ENCODE results near the gene CRACR2B.

DNA sequence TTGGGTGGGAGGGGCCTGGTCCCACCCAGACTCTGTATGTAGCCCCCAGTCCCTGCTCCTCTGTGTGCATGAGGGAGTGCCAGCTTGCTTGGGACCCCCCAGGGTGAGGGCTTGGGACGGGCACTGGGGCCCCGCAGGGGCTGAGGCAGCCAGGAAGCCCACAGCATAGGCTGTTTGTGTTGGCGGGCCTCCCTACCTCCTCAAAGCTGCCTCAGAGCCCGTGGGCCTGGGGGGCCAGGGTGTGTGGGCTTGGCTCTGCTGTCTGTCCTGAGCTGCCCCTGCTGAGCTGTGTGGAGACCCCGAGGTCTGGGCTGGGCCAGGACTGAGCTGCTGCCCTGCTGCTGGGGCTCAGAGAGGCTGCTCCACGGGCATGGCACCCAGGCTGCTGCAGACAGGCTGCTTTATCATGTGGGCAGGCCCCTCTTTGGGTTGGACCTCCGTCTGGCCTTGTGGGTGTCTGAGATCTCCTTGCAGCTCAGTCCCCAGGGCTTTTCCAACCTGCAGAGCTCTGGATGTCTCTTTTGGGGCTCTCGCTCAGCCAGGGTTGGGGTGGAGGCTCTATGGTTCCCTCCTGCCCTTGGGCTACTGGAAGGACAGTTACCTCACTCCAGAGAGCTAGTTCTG lies 18.3 kb downstream of the CRACR2B start:
- TF ChIP-seq POLR2A (IDR thresholded peaks at IDR 0.05; ENCODE audit: control extremely low read depth in 1 of 2, low read depth in 2 of 2, low read length in 2 of 2) (no peak), CREB1 (IDR thresholded peaks at IDR 0.05) (no peak), EP300 (IDR thresholded peaks at IDR 0.05; ENCODE audit: borderline replicate concordance in 1 of 2, low read depth in 2 of 2, low read length in 2 of 2) (no peak), NRF1 (IDR thresholded peaks at IDR 0.05; ENCODE audit: low read depth, low read length) (no peak), CEBPB (IDR thresholded peaks at IDR 0.05; ENCODE audit: low read depth, low read length) (no peak), ZNF274 (IDR thresholded peaks at IDR 0.05; ENCODE audit: borderline replicate concordance, extremely low read depth, low read length) (no peak), POLR2AphosphoS5 (IDR thresholded peaks at IDR 0.05; ENCODE audit: low read depth, low read length) (no peak), SP1 (IDR thresholded peaks at IDR 0.05; ENCODE audit: low read depth, low read length) (no peak), EZH2 (IDR thresholded peaks at IDR 0.05; ENCODE audit: low read depth, low read length, severe bottlenecking) (no peak)
- TF ChIP-seq, protein P1, sequence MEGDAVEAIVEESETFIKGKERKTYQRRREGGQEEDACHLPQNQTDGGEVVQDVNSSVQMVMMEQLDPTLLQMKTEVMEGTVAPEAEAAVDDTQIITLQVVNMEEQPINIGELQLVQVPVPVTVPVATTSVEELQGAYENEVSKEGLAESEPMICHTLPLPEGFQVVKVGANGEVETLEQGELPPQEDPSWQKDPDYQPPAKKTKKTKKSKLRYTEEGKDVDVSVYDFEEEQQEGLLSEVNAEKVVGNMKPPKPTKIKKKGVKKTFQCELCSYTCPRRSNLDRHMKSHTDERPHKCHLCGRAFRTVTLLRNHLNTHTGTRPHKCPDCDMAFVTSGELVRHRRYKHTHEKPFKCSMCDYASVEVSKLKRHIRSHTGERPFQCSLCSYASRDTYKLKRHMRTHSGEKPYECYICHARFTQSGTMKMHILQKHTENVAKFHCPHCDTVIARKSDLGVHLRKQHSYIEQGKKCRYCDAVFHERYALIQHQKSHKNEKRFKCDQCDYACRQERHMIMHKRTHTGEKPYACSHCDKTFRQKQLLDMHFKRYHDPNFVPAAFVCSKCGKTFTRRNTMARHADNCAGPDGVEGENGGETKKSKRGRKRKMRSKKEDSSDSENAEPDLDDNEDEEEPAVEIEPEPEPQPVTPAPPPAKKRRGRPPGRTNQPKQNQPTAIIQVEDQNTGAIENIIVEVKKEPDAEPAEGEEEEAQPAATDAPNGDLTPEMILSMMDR (IDR thresholded peaks at IDR 0.05; ENCODE audit: control extremely low read depth in 1 of 3, insufficient read depth in 1 of 3, low read depth in 1 of 3, low read length in 3 of 3) = no peak
- TF ChIP-seq, protein P2, sequence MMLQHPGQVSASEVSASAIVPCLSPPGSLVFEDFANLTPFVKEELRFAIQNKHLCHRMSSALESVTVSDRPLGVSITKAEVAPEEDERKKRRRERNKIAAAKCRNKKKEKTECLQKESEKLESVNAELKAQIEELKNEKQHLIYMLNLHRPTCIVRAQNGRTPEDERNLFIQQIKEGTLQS (IDR thresholded peaks at IDR 0.05; ENCODE audit: insufficient read depth, low read depth, low read length) = no peak
- TF ChIP-seq, protein P3, sequence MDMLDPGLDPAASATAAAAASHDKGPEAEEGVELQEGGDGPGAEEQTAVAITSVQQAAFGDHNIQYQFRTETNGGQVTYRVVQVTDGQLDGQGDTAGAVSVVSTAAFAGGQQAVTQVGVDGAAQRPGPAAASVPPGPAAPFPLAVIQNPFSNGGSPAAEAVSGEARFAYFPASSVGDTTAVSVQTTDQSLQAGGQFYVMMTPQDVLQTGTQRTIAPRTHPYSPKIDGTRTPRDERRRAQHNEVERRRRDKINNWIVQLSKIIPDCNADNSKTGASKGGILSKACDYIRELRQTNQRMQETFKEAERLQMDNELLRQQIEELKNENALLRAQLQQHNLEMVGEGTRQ (IDR thresholded peaks at IDR 0.05; ENCODE audit: low read length) = no peak

All from H1 (cell line).